Stimulated activated CD8-positive, alpha-beta memory T cell treated with anti-CD3 and anti-CD28 coated beads, Interleukin-12 subunit alpha, Interleukin-12 subunit beta, amount 100 ng/mL, for 24 hours (primary cell): ENCODE data around the gene NSUN7.

Experiments used
- DNase-seq: peaks from one replicate; pipeline ENCODE4 v3.0.0-alpha.2; 2020; ENCODE audit errors: extremely low read depth

NSUN7 gene

GRCh38 chr4:40736910-40737309, 12.8 kb upstream of the NSUN7 start:
- no peak for DNase-seq

GRCh38 chr4:40737879-40738278, 11.9 kb upstream of the NSUN7 start:
- no peak for DNase-seq

GRCh38 chr4:40739347-40739746, 10.4 kb upstream of the NSUN7 start:
- DNase-seq: no peak

- no peak for DNase-seq
These were observed 5.5 kb upstream of the NSUN7 start for GRCh38 chr4:40744218-40744617.

GRCh38 chr4:40745285-40745984, 4.3 kb upstream of the NSUN7 start:
- DNase-seq: no peak

- DNase-seq: no peak
These were observed 2.4 kb upstream of the NSUN7 start for GRCh38 chr4:40747207-40747835.

- DNase-seq: no peak
These were observed 905 bp downstream of the NSUN7 start for GRCh38 chr4:40750461-40751258.

GRCh38 chr4:40755616-40756015, 5.9 kb downstream of the NSUN7 start:
- DNase-seq: no peak

- no peak for DNase-seq
These were observed 13.5 kb downstream of the NSUN7 start for GRCh38 chr4:40763228-40763716.

- DNase-seq: no peak
These were observed 19.5 kb downstream of the NSUN7 start for GRCh38 chr4:40769266-40769665.

GRCh38 chr4:40778090-40778489, 28.3 kb downstream of the NSUN7 start:
- DNase-seq: no peak

GRCh38 chr4:40782876-40783275, 33.1 kb downstream of the NSUN7 start:
- no peak for DNase-seq

- no peak for DNase-seq
These were observed 36.0 kb downstream of the NSUN7 start for GRCh38 chr4:40785727-40786126.

- no peak for DNase-seq
These were observed 38.6 kb downstream of the NSUN7 start for GRCh38 chr4:40788331-40788730.

- DNase-seq: no peak
These were observed 39.3 kb downstream of the NSUN7 start for GRCh38 chr4:40789031-40789430.

GRCh38 chr4:40789771-40790170, 40.0 kb downstream of the NSUN7 start:
- no peak for DNase-seq

GRCh38 chr4:40800064-40800463, 50.3 kb downstream of the NSUN7 start:
- no peak for DNase-seq

GRCh38 chr4:40804598-40804997, 54.8 kb downstream of the NSUN7 start:
- DNase-seq: no peak

- no peak for DNase-seq
These were observed 59.2 kb downstream of the NSUN7 start for GRCh38 chr4:40808926-40809457.

- DNase-seq: no peak
These were observed 62.2 kb downstream of the NSUN7 start for GRCh38 chr4:40811956-40812355.

- DNase-seq: no peak
These were observed 62.6 kb downstream of the NSUN7 start for GRCh38 chr4:40812386-40812785.

- no peak for DNase-seq
These were observed 63.1 kb downstream of the NSUN7 start for GRCh38 chr4:40812856-40813255.
